HG03064 (cell line): ENCODE data around the gene SLF2.

Experiments used
- ATAC-seq: cut with Tn5 transposase; IDR thresholded peaks from one replicate; pipeline ENCODE4 v1.9.1; 2021; ENCODE audit warnings: low read depth; ENCODE audit not compliant: unreplicated experiment

Gene SLF2

DNA sequence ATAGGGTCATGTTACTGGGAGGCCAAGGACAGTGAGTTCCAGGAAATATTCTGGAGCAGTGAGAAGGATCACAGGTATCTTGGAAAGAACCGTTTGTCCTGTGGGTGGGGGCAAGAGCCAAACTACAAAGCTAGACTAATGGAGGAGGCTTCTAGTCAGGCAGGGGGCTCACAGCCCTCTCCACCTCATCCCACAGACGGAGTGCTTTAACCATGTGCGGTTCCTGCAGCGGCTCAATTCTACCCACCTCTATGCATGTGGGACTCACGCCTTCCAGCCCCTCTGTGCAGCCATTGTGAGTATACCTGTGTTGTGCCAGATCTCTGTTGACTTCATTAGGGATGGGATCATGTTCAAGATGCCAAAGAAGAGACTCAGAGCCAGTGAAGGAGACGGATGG lies 64.7 kb downstream of the SLF2 start:
- ATAC-seq = no peak

GRCh38 chr10:100978121-100978900 lies 65.5 kb downstream of the SLF2 start:
- ATAC-seq = no peak

DNA sequence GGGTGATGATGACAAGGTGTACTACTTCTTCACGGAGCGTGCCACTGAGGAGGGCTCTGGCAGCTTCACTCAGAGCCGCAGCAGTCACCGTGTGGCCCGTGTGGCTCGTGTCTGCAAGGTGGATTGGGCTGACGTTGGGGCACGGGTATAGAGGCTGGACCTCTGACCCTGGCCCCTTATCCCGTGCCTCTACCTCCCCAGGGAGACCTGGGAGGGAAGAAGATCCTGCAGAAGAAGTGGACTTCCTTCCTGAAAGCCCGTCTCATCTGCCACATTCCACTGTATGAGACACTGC lies 66.1 kb downstream of the SLF2 start:
- ATAC-seq = no peak

GRCh38 chr10:100979791-100980272 lies 67.1 kb downstream of the SLF2 start:
- no peak for ATAC-seq

- no peak for ATAC-seq
Measured at GRCh38 chr10:100980311-100980710, 67.5 kb downstream of the SLF2 start.

- no peak for ATAC-seq
Measured at GRCh38 chr10:100980711-100981110, 67.9 kb downstream of the SLF2 start.

DNA sequence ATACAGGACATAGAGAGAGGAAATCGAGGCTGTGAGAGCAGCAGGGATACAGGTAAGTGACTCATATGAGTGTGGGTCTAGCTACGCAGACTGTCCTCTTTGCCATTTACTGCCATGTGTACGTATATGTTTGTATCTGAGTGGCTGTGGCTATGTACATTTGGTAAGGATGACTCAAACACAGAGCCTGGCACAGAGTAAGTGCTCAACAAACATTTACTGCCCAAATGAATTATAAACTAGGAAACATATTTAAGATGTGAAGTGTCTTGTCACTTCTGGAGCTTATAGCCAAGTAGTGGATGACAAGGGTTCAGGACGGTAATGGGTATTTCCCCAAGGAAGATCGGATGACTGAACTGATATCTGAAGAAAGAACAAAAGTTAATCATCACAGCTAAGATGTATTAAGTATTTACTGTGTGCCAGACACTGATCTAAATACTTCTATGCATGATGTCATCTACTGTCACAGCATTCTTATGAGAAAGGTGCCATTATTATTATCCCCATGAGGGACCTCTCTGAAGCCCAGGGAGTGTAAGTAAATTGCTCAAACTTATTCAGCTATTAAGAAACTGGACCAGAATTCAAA lies 68.5 kb downstream of the SLF2 start:
- no peak for ATAC-seq

DNA sequence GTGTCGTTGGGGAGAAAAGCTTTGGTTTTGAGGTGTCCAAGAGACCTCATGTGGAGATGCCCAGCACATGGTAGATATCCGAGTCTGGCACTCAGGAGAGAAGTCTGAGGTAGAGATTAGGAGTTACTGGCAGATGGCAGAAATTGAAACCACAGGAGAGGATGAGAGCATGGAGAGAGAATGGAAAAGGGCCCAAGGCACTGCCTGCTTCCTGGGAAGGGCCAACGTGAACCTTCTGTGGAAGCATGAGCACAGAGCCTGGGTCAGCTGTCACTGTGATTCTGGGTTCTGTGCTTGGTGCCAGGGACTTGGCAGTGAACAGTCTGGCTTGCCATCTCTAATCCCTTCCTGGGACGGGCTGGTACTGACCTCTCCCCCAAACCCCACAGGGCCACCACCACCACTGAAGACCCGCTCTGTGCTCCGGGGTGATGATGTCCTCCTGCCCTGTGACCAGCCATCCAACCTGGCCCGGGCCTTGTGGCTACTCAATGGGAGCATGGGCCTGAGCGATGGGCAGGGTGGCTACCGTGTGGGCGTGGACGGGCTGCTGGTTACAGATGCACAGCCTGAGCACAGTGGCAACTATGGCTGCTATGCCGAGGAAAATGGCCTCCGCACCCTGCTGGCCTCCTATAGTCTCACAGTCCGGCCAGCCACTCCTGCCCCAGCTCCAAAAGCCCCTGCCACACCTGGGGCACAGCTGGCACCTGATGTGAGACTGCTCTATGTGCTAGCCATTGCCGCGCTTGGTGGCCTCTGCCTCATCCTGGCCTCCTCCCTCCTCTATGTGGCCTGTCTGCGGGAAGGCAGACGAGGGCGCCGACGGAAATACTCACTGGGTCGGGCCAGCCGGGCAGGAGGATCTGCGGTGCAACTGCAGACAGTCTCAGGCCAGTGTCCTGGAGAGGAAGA lies 70.4 kb downstream of the SLF2 start:
- ATAC-seq = no peak

DNA sequence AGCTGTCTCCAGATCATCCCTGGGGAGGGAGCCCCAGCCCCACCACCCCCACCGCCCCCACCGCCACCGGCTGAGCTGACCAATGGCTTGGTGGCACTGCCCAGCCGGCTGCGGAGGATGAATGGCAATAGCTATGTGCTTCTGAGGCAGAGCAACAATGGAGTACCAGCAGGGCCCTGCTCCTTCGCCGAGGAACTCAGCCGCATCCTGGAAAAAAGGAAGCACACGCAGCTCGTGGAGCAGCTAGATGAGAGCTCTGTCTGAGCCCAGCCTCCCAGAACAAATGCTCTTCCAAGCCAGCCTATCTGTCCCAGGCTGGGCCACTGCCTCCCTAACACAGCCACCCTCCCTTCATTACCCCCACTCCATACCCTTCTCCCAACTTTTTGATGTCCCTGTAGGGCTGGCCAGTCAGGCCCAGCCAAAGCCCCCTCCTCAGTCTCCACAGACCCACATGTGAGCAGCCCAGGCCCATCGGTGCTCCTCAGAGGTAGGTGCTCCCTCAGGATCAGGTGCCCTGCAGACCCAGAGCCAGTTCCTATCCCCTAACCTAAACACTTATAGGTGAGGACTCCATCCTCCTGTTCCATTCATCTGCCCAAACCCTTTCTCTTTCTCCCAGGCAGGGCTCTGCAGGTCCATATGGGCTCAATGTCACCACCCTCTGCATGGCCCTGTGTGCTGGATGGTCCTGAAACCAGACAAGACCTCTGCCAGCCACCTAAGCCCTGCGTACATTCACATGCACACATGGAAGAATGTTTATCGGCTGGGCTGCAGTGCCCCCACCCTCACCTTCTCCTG lies 71.3 kb downstream of the SLF2 start:
- ATAC-seq = no peak

- no peak for ATAC-seq
Measured at GRCh38 chr10:100984672-100985177, 72.0 kb downstream of the SLF2 start.

DNA sequence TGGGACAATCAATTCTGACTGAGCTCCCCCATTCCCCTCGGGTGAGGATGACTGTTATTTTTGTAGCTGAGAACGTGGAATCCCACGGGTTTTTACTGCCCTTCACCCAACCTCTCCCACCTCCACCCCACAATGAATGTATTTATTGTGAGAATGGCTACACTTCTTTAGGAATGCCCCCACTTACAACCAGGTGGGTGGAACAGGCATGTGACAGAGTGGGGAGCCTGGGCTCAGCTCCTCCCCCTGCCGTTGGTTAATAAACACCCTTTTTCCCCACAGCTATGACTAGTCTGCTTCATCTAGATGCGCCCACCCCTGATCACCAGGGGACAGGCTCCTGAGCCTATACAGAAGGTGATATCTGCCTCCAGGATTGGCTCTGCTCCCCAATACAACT lies 72.6 kb downstream of the SLF2 start:
- no peak for ATAC-seq

DNA sequence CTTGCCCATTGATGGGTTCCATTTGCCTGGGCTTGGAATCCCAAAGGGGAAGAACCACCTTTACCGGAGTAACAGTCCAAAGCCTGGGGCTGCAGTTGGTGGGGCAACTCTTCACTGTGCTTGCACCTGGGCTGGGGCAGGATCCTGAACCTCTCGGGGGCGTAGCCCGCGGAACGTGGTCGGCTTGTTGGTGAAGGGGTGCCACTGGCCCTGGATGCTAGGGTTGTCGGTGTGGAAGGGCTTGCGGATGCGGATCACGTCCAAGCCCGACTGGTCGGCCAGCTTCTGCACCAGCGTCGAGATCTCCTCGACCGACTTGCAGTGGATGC lies 73.8 kb downstream of the SLF2 start:
- no peak for ATAC-seq

GRCh38 chr10:100986952-100987684 lies 74.4 kb downstream of the SLF2 start, which contains the start of the genes MRPL43 and TWNK:
TSS of gene MRPL43 (minus strand) at chr10:100987497. CDS start at chr10:100987443, 54 bp downstream.
TSS of gene TWNK (plus strand) at chr10:100987543. CDS start at chr10:100988211, 668 bp downstream.
- ATAC-seq = peak; percentile 83

DNA sequence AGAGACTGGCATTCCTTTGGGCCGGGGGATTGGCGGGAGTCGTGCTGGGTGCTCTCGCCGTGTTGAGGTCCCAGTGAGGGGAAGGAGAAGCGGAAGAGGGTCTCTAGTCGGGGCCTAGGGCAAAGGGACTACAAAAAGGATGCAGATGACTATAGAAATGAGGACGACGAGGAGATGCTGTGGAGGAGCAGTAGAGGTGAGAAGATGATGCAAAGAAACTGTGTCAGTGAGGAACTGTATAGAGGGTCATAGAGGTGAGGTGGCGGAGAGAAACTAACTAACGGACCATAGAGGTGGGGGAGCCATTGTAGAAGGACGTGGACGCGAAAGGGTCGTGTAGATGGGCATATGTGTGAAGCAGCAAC lies 74.9 kb downstream of the SLF2 start:
- no peak for ATAC-seq

DNA sequence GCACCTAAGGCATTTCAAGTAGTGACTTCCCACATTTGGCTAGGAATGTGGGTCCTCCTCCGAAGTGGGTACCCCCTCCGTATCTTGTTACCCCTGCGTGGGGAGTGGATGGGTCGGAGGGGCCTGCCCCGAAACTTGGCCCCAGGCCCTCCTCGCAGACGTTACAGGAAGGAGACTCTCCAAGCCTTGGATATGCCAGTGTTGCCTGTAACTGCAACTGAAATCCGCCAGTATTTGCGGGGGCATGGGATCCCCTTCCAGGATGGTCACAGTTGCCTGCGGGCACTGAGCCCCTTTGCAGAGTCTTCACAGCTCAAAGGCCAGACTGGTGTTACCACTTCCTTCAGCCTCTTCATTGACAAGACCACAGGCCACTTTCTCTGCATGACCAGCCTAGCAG lies 75.4 kb downstream of the SLF2 start:
- no peak for ATAC-seq

DNA sequence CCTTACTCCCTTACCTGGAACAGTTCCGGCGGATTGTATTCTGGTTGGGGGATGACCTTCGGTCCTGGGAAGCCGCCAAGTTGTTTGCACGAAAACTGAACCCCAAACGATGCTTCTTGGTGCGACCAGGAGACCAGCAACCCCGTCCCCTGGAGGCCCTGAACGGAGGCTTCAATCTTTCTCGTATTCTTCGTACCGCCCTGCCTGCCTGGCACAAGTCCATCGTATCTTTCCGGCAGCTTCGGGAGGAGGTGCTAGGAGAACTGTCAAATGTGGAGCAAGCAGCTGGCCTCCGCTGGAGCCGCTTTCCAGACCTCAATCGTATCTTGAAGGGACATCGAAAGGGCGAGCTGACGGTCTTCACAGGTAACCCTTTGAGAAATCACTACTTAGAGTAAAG lies 76.3 kb downstream of the SLF2 start:
- ATAC-seq = no peak

- no peak for ATAC-seq
Measured at GRCh38 chr10:100993986-100994708, 81.4 kb downstream of the SLF2 start.

DNA sequence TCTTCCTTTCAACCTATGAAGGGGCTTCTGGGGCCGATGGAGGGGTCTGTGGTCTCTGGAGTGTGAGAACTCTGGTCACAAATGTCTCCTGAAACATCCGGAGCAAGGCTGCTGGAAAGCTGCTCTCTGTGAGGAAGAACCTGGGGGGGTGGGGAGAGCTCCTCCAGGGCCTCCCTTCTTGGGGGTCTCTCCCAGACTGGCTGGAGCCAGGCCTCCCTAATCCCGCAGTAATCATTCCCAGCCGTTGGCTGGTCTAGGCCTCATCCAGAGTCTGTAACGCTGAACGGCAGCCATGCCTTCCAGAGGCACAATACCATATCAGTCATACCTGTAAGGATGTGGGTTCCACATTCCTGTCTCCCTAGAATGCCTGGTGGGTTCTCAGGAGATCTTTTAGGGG lies 82.4 kb downstream of the SLF2 start:
- no peak for ATAC-seq
